22Rv1 (cell line): ENCODE data around the gene ATP9A.
"Not testable (repeated sequence)": the region's sequence is repeated elsewhere in the genome, so short reads cannot be mapped to it uniquely, and the experiment has no call there.

Source experiments
- H3K27ac ChIP-seq: fragments of 450-650 bp; 2 replicates; pipeline ENCODE4 v1.5.1; 2017
- ZFX ChIP-seq: fragments of 450-650 bp; IDR thresholded peaks from 2 replicates; pipeline ENCODE4 v1.6.1; 2017; ENCODE audit warnings: antibody characterized with exemption, borderline replicate concordance
- TF ChIP-seq, protein P1 (sequence below): fragments of 450-650 bp; IDR thresholded peaks from 2 replicates; pipeline ENCODE4 v1.5.1; 2017; ENCODE audit warnings: mild to moderate bottlenecking

Gene ATP9A

DNA sequence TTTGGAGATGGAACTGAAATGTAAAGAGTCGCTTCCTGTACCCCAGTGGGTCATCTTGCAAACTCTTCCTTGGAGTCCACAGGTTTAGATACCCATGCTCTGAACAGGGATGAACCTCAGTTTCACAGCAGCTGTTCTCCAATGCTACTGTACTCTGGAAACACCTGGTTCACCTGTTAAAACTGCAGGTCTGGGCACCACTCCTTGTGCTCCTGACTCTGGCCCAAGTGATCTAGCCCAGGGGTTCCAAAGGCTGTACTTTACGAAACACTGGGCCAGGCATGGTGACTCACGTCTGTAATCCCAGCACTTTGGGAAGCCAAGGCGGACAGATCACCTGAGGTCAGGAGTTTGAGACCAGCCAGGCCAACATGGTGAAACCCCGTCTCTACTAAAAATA, 102.1 kb downstream of the ATP9A start:
- no peak overlapping the region for H3K27ac ChIP-seq
- TF ChIP-seq, protein P1, sequence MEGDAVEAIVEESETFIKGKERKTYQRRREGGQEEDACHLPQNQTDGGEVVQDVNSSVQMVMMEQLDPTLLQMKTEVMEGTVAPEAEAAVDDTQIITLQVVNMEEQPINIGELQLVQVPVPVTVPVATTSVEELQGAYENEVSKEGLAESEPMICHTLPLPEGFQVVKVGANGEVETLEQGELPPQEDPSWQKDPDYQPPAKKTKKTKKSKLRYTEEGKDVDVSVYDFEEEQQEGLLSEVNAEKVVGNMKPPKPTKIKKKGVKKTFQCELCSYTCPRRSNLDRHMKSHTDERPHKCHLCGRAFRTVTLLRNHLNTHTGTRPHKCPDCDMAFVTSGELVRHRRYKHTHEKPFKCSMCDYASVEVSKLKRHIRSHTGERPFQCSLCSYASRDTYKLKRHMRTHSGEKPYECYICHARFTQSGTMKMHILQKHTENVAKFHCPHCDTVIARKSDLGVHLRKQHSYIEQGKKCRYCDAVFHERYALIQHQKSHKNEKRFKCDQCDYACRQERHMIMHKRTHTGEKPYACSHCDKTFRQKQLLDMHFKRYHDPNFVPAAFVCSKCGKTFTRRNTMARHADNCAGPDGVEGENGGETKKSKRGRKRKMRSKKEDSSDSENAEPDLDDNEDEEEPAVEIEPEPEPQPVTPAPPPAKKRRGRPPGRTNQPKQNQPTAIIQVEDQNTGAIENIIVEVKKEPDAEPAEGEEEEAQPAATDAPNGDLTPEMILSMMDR: no peak
- TF ChIP-seq ZFX: no peak

DNA sequence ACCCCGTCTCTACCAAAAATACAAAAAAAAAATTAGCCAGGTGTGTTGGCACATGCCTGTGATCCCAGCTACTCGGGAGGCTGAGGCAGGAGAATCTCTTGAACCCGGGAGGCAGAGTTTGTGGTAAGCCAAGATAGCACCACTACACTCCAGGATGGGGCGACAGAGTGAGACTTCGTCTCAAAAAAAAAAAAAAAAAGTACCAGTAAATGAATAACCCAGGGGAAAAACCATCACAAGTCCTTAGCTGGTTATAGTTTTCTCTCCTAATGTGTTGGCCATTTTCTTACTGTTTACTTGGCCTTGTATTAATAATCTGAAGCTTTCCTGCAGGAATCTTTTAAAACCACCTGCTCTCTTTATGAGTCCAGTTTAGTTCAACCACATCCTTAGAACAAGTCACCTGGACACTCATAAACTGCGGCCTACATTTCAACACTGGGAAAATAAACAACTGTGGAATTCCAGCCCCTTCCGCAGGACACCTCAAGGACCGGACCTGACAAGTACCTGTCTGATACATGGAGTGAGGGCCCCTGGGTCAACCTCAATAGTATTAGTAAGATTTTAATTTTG, 102.6 kb downstream of the ATP9A start:
- H3K27ac ChIP-seq: no peak overlapping the region
- TF ChIP-seq ZFX: no peak
- TF ChIP-seq, protein P1: no peak

DNA sequence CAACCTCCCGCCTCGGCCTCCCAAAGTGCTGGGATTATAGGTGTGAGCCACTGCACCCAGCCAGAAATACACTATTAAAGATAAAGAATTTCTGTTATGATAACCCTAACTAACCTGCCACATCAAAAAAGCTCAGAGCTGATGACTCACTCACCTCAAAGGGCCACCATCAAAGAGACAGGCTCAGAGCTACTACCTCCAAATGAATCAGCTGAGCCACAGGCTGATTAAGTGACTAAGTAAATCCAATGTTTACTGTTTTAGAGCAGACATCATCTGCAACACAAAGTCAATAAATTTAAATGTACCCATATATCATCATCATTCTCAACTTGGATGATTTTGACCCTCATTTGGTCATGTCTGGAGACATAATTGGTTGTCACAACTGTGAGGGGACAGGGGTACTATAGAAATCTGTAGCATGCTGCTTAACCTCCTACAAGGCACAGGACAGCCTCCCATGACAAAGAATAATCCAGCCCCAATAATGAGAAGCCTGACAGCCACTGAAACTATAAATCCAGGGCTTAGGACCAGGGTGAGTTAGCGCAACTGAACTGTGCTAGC, 106.5 kb downstream of the ATP9A start:
- TF ChIP-seq ZFX: no peak
- H3K27ac ChIP-seq: no peak overlapping the region

DNA sequence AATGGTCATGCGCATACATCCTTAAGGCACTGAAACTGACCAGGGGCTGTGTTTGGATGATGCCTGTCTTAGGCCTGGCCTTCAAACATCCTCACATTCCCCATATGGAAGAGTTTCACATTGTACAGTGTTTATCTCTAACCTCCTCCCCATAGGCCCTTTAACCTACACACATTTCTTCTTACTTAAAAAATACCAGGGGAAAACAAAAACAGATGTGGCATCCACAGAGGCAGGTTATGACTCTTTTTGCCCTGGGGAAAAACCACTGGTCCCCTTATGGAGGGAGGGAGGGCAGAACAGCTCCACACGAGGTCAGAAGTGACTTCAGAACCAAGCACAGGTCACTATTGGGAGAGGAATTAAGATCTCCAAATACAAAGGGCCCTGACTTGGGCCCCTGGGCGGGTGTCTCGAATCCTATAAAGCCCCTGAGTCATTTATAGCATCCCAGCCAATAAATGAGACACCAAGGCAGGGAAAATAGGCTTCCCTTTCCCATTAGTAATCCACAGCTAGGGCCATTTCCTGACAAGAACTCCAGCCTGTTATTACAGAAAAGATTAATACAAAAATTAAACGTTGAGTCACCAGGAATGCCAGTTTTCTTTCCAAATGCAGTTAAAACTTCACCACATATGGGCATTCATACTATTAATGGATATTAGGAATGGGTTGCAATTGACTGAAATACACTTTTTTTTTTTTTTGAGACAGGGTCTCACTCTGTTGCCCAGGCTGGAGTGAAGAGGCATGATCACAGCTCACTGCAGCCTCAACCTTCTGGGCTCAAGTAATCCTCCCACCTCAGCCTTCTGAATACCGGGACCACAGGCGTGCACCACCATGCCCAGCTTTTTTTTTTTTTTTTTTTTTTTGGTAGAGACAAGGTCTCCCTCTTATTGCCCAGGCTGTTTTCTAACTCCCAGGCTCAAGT, 107.2 kb downstream of the ATP9A start:
- no peak overlapping the region for H3K27ac ChIP-seq
- TF ChIP-seq, protein P1: no peak
- no peak for TF ChIP-seq ZFX

DNA sequence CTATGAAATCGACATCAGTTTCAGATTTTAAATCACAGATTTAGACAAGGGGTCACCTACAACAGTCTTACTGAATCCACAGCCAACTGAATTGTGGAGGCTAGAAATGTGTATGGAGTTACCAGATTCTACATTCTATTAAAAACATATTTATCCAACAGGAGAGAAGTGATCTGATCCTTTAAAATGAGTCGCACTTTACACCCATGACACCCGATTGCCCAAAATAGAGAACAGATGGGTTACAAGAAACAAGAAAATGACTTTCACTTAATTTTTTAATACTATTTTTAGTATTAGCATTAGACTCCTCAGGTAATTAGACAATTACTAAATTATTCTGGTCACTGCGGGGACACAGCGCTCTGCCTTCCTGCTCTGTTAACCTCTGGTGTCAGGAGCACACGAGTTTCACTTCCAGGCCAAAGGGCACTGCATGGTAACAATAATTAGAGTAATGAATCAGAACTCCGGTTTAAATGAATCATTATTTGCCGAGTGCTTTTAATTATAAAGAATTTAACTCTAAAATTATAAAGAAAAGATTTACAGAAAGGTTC, 108.6 kb downstream of the ATP9A start:
- no peak overlapping the region for H3K27ac ChIP-seq
- TF ChIP-seq ZFX: no peak
- TF ChIP-seq, protein P1: no peak

DNA sequence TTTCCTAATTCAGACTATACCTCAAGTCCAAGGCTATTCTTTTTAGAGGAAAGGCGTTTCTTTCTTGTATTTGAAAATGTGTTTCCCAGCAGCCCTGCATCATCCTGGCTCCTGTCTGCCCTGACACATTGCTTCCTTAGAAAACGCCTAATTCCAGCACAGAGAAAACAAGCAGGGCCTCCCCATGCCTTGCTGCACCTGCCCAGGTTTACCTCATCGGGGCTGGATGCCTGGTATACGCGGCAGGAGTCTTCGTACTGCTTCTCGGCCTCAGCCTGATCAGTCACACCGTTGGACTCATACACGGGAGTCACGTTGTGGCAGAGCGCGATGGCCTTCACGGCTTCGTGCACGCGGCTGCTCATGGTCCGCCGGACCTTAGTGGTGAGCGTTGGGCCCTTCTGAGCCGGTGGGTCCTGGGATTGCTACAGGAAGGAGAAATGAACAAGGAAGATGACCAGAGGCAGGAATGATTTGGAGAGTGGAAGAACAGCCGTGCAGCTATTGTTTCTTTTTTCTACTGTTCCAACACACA, 111.4 kb downstream of the ATP9A start:
- no peak overlapping the region for H3K27ac ChIP-seq

DNA sequence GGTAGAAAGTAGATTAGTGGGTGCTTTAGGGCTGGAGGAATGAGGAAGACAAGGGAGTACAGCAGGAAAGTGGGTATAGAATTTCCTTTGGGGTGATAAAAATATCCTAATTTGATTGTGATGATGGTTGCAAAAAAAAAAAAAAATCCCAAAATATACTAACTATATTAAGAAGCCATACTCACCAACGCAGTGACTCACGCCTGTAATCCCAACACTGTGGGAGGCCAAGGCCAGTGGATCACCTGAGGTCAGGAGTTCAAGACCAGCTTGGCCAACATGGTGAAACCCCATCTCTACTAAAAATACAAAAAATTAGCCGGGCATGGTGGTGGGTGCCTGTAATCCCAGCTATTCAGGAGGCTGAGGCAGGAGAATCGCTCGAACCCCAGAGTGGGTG, 112.1 kb downstream of the ATP9A start:
- not testable (repeated sequence) for H3K27ac ChIP-seq

More for the DNA sequence above, 111.4 kb downstream of the ATP9A start:
- no peak for TF ChIP-seq ZFX

DNA sequence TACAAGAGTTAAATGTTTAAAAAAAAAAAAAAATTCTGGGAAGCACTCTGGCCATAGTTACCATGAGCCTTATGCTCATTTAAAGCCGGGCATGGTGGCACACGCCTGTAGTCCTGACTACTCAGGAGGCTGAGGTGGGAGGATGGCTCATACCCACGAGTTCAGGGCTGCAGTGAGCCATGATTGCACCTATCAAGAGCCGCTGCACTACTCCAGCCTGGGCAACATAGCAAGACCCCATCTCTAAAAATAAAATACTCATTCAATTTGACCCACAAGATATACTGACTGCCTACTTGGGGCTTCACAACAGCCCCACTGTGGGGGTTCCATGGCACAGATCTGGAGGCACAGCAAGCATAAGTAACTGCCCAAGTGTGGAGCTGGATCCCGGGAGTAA, 113.7 kb downstream of the ATP9A start:
- H3K27ac ChIP-seq: no peak overlapping the region
- TF ChIP-seq, protein P1: no peak
- no peak for TF ChIP-seq ZFX
